ENCODE results near the gene RASAL3.

The RASAL3 gene

DNA sequence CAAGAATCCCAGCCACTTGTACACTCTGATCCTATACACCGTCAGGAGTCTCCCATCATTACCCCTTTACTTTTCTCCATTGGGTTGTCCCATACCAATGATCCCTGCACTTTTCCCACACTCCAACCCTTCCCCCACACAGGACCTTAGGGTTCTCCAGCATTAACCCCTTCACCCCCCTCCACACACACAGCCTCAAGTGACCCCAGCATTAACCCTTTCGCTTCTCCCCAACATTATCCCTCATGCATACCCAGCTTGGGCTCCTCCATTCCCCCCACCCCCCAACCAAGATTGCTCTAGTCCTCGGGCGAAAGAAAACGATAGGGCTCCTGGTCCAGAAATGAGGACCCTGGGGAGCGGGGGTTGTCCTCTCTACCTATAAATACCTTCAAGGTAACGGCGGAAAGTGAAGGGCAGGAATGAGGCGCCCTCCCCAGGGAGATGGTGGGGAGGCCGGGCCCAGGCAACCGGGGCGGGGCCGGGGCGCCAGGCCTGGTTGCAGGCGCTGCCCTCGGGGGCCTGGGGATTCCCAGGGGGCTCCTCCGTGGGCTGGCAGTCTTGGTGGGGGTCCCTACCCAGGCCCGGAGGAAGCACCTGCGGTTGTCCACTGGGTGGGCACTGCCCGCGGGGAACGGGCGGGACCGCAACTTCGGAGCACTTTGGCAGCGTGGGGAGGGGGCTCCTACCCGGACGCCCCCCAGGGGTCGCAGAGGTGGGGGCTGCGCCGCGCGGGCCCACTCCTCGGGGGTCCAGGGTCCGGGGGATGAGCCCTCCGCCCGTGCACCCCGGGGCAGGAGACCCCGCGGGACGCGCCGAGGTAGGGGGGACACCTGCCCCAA, 15.3 kb downstream of the RASAL3 start:
- no peak for DNase-seq

DNA sequence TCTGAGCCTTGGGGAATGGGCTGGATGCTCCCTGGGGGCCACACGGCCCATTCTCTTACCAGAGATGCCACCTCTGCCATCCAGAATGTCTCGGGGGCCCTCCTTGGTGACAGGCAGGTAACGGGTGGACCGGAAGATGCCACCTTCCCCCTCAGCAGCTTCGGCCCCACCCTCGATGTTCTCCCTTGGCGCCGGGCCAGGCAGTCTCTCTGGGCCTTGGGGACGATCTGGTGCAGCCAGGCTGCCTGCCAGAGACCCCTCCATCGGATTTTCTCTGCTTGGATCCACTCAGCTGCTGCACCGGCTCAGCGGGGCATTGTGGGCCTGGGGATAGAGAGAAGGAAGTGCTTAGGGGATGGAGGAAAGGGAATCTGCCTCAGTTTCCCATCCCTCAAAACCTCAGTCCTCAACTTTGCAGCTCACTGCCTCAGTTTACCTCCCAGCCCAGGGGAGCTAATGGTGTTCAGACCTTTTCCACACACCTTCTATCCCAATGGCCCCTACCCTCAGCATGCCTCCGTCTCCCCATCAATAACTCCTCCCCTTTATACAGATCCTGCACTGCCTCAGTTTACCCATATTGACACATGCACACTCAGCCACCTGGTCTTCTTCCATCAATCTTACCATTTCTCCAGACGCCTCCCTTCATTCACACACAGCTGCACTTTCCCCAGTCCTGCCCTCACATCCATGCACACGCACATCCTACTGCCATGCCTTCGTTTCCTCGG, 16.1 kb downstream of the RASAL3 start:
- DNase-seq, result no peak

DNA sequence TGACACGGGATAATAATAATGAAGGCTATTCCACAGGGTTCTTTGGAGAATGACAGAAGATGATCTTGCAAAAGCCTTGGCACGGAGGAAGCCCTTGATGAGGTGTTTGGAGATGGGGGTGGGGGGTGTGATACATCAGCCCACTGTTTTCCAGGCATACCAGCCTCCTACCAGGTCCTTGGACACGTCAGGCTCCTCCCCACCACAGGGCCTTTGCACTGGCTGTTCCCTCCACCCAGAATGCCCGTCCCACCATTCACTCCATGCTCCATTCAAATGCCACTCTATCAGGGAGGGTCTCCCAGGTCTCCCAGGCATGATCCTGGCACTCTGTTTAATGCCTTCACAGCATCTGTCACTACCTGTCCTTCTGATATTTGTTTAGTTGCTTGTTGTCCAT, 17.3 kb downstream of the RASAL3 start:
- no peak for DNase-seq

DNA sequence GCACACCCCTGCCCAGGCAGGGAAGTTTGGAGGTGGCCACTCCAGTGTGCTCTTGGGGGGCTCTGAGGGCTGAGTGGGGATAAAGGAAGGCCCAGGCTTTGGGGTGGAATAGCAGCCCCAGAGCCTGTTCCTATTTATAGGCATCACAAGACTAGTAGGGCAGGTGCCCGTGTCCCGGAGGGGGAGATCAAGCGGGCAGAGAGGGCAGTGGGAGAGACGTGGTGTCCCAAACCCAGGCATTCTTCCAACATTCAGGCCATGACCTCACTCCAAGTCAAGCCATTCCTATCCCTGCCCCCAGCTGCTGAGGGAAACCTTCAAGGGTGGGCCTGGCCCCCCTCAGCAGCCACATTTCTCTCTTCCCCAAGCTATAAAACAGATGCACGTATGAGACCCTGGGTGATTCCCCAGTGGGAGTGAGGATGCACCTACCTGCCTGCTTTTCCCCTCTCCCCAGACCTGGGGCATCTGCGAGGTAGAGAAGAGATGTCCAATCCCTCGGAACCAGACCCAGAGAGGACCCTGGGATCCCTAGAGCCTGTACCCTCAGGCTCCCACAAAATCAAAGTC, 18.5 kb downstream of the RASAL3 start:
- no peak for DNase-seq

DNA sequence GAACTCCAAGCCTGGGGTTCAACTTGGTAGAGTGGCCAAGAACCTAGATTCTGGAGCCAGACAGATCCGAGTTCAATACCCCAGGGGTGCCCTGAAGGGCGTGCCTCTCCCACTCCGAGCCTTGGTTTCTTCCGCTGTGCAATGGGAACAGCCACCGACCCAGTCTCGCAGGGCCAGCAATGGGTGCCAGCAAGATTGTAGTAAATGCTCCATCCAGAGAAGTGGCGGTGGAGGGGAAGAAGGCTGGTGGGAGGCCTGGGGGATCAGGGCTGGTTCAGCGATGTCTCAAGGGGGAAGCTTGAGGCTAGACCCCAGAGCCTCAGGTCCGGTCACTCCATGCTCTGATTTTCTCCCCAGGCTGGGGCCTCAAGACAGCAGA, 19.1 kb downstream of the RASAL3 start:
- DNase-seq, result no peak

DNA sequence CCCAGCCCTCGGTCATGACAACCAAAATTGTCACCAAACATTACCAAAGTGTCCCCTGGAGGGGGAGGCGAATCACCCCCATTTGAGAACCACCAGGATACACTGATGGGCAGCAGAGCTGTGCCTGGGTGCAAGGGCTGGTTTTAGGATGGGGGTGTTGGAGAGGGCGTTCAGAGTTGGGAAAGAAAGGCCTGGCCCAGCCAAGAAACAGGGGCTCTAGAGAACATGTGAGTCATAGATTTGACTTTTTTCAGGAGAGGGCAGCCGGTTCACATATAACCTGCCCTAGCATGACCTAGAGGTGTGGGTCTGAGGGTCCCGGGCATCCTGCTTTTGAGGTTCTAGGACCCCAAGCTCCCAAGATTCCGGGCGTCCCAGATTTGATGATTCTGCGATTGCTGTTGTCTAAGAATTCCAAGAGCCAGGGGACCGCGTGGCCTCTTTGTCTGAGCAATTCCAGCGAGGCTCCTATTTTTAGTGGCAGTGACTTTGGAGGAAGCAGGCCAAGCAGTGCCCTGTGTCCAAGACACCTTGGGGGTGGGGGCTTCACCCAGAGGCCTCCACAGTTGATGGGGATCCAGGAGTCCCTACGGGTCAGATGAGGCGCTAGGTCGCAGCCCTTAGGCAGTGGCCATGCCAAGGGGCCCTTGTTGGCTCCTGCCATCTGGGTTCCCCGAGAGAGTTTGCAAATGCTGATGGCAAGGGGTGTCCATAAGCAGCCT, 19.7 kb downstream of the RASAL3 start:
- no peak for DNase-seq

DNA sequence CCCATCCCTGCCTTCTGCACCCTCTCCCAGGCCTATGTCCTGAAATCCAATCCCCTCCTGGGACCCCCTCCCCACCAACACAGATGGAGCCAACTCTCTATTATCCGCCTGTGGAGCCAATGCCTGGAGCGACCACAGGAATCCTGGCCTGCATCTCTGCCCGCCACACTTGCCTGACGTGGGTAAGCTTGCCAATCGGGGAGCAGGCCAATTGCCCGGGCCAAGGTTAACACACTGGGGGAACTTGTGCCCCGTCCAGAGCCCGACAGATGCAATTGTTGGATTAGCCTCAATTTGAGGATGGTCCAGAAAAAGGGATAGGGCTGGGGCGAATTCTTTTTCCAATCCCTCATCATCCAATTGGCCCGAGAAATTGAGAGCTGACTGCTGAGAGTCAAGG, 20.5 kb downstream of the RASAL3 start:
- no peak for DNase-seq

DNA sequence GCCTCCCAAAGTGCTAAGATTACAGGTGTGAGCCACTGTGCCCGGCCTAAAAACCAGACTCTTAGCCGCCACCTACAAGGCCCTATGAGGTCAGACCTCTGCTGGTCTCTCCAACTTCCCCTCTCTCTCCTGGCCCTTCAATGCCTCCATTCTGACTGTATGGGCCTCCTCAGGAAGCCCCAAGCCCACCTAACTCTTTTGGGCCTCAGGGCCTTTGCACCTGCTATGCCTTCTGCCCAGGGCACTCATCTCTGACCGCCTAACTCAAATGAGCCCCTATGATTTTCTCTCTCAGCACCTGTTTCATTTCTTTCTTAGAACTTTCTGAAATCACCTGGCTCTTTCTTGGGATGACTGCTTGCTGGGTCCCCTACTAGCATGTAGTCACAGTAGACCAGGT, 21.0 kb downstream of the RASAL3 start:
- no peak for DNase-seq

DNA sequence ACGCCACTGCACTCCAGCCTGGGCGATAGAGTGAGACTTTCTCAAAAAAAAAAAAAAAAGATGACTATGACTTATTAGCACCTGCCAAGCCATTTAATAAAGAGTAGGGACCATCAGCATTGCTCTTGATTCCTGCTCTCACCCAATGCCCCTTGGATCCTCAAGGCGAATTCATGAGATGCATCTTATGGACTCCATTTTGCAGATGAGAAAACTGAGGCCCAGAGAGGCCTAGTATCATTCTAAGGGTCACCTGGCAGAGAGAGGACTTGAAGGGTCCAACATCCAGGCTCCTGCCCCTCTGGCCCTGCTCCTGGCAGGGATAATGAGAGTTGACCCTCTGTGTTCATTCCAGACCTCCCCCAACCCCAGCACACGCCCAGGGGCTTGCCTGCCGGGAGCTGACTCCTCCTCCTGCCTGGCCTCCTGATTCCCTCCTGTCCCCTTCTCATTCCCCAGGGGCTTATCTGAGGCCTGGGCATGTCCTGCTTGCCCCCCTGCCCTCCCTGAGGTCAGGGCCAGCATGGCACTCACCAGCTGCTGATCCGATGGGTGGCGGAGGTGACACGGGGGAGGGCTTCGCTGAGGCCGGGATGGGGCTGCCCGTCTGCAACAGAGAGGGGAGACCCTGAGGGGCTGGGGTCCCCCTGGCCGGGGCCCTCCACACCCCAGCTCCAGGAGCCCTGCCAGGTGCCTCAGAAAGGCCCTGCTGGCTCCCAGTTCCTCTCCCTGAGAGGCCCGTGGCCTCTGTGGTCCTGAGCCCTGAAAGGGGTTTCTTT, 22.0 kb downstream of the RASAL3 start:
- DNase-seq, result no peak

DNA sequence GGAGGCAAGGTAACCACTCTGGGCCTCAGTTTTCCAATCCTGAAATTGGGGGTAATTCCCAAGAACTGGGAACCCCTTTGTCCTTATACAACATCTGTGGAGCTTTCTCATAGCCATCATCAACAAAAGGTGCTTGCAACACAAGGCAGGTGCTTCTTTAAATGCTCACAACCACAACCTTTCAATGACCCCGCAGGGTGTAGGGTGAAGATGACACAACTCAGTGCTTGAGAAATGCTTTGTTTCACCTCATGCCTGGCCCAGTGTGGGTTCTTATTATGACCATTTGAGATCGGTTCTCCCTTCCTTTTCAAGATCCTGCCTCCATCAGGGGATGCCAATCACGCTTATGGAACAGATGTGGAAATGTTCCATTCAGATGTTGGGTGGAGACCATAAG, 23.0 kb downstream of the RASAL3 start:
- DNase-seq, result no peak

DNA sequence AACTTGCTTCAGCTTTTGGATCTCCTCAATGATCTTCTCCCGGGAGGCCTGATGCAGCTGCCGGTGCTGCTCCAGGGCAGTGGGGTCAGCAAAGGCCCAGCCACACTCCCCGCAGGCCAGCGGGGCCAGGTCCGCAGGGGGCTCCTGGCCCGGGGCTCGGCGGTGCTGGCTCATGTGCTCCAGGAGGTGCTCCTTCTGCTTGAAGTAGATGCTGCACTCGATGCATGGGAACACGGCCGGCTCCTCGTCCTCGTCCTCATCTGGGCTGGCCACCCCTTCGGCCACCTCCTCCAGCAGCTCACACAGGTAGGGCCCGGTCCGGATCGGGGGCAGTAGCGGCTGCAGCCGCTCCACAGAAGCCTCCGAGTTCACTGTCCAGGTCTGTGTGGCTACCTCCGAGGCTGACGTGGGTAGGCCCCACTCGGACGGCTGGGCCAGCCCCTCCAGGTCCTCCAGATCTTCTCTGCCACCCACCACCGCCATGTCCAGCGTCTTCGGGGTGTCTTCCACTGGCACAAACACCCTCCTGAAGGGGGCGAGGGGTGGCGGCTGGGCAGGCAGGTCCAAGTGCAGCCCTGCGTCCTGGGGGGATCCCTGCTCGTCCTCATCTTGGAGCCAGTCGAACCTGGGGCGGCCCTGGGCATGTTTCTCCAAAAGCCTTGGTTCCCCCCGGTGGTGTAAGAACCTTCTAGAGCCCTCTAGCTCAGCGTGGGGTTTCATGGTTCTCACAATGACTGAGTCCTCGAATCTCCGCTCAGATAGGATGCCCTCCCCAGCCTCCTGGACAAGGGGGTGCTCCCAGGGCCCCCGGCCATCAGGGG, 24.3 kb downstream of the RASAL3 start:
- no peak for DNase-seq

DNA sequence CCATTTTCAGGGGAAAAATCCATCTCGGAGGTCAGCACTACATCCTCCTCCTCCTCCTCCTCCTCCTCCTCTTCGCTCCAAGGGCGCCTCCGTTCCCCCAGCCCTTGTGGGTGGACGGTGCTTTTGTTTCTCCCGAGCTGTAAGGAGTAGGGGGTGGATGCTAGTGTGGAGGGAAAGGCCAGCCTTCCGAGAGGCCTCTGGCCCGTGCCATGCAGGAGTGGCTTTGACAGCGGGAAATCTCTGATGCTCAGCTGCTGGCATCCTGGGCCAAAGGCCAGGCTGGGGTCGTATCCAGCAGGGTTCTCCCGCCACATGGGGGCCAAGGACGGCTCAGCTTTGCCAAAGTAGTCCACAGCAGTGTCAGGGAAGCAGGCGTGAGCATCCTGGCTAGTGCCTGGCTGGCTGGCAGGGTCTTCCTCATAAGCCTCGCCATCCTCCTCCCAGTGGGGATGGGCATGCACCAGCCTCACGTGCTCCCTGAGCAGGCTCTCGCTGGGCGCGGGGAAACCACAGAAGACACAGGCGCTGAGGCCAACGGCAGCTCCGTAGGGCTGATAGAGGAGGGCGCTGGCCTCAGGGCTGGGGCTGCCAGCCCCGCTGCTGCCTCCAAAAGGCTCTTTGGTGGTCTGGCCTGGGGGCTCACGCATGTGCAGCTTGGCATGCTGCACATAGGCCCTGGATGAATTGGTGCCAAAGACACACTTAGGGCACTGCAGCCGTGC, 25.1 kb downstream of the RASAL3 start:
- DNase-seq, result no peak

DNA sequence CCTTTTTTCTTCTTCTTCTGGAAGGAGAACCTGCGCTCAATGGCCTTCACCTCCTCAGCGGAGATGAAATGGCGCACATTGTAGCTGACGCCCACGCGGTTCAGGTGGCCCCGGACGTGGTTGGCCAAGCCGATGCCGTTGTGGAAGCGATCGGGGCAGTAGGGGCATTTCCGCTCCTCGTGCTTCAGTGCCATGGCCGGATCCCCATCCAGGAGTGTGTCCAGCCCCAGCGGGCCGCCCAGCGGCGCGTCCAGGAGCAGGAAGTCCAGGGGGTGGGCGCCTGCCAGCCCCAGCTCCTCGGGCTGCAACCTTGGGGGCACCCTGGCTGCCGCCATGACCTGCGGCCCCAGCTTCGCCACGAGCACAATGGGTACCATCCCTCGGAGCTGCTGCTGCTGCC, 25.8 kb downstream of the RASAL3 start:
- DNase-seq, result no peak

DNA sequence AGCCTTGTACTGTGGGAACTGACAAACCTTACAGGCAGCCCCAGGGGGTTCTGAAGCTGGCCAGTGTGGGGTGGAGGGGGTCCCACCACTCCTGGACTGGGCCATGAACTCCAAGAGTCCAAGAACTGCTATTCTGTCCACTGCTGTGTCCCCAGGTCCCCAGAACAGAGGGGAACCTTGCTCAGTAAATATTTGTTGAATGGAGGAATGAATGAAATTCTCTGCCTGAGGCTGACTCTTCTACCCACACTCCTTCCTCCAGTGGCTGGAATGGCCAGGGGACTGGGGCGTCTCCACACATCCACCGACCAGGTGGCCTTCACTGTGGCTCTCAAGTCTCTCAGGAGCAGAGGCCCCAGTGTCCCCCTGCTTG, 26.2 kb downstream of the RASAL3 start:
- no peak for DNase-seq

DNA sequence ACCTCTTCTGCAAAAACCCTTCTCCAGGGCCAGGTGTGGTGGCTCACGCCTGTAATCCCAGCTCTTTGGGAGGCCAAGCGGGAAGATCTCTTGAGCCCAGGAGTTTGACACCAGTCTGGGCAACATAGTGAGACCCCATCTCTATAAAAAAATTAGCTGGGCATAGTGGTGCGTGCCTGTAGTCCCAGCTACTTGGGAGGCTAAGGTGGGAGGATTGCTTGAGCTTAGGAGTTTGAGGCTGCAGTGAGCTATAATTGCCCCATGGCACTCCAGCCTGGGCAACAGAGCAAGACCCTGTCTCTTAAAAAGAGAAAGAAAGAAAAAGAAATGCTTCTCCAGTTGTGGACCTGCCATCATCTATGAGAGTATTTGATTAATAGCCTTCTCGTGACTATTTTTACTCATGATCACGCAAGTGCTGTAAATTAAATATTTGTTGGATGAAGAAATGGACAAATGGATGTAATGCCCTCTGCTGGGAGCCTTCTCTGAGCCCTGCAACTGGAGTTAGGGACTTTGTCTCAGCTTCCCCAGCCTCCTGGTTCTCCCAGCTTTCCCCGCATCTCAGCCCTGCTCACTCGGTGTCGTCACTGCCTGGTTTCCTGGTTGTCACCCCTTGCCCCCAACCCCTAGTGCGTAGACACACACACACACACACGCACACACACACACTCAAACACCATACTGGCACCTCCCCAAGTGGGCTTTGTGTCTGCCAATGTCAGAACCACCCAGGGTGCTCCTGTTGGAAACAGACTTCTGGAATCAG, 26.8 kb downstream of the RASAL3 start:
- no peak for DNase-seq

DNA sequence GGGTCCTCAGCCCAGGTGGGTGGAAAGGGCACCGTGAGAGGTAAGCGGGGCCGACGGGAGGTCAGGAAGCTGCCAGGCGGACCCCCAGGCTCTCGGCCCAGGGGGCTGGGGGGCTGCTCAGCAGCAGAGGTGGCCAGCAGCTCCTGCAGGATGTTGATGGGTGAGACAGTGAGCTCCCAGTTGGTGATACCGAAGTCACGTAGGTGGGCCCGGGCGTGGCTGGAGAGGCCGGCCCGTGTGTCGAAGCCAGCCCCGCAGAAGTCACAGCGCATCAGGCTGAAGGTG, 27.6 kb downstream of the RASAL3 start:
- DNase-seq, result no peak

DNA sequence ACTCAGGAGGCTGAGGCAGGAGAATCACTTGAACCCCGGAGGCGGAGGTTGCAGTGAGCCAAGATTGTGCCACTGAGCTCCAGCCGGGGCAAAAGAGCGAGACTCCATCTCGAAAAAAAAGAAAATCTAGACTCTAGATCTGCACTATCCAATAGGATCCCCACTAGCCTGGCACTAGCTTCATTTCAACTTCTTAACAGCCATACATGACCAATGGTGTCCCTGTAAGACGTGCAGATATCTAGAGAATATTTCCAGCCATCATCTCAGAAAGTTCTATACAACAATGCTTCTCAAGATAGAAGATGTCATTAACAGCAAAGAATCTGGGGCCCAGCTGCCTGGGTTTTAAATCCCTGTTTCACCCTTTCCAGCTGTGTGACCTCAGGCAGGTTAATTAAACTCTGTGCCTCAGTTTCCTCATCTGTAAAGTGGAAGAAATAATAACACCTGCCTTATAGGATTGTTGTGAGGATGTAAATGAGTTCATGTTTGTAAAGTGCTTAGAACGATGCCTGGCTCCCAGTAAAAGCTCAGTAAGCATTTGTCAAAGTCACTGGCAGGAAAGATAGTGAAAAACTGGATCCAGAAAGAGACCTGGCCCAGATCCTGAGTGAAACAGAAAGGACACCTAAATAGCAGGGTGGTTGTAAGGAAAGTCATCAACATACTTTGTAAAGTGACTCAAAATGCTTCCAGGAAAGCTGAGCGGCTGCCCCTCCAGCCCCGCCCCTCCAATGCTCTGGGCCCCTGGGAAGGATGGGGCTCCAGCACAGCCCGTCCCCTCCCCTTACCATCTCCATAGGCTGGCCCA, 28.1 kb downstream of the RASAL3 start:
- DNase-seq, result no peak

DNA sequence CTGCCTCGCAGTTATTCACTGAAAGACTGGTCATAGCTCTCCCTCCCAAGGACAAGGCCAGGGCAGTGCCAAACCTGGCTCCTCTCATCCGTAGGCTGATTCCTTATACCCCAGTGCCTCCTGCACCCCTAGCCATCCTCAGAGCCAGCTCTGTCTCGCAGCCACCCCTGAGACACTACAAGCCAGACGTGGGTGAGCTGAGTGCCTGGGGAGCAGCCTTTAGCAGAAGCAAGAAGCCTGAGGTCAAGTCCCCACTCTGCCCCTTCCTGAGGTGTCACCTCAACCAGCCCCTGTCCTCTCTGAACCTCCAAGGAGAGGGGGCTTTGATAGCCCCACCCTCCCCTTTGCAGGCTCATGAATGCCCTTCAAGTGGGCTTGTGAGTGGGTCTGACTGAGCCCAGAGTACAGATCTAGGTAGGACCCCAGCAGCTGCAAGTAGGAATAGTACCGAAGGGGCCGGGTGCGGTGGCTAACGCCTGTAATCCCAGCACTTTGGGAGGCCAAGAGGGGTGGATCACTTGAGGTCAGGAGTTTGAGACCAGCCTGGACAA, 30.8 kb downstream of the RASAL3 start:
- no peak for DNase-seq

Data from activated naive CD4-positive, alpha-beta T cell treated with anti-CD3 and anti-CD28 coated beads, Interleukin-2, amount 50 U/mL, for 16 hours (primary cell).